NCI-H446 treated with DMSO at 0.1 percent for 48 hours (cell line): ENCODE results near the gene PLEKHN1.
"Not testable (repeated sequence)": the region's sequence is repeated elsewhere in the genome, so short reads cannot be mapped to it uniquely, and the experiment has no call there.

Source experiments
- DNase-seq: peaks from one replicate; lab custom pipeline; 2025; lab: John Stamatoyannopoulos, UW

PLEKHN1 gene

GRCh38 chr1:995665-996633, 29.7 kb downstream of the PLEKHN1 start:
- DNase-seq: no peak

- no peak for DNase-seq
Observed at GRCh38 chr1:996851-997712, 30.8 kb downstream of the PLEKHN1 start.

- DNase-seq: no peak
Observed at GRCh38 chr1:997713-997992, 31.4 kb downstream of the PLEKHN1 start.

GRCh38 chr1:997993-998744, 31.9 kb downstream of the PLEKHN1 start:
- no peak for DNase-seq

GRCh38 chr1:998745-998994, 32.4 kb downstream of the PLEKHN1 start:
- DNase-seq: no peak

- peak; percentile 25 for DNase-seq
Observed at GRCh38 chr1:998995-999724, 32.9 kb downstream of the PLEKHN1 start.

- DNase-seq: peak; percentile 85
Observed at GRCh38 chr1:999725-1000356, 33.6 kb downstream of the PLEKHN1 start, which contains the start of gene HES4. Gene HES4, minus strand, starts transcription at chr1:1000097. Its CDS starts 124 bp downstream, at chr1:999973.

GRCh38 chr1:1000357-1001056, 34.2 kb downstream of the PLEKHN1 start:
- DNase-seq: peak; percentile 77

- no peak for DNase-seq
Observed at GRCh38 chr1:1001057-1001783, 34.9 kb downstream of the PLEKHN1 start.

GRCh38 chr1:1003618-1004419, 37.5 kb downstream of the PLEKHN1 start:
- no peak for DNase-seq

- no peak for DNase-seq
Observed at GRCh38 chr1:1004420-1004779, 38.1 kb downstream of the PLEKHN1 start.

- no peak for DNase-seq
Observed at GRCh38 chr1:1004780-1005697, 38.8 kb downstream of the PLEKHN1 start.

GRCh38 chr1:1005774-1006304, 39.6 kb downstream of the PLEKHN1 start:
- no peak for DNase-seq

- no peak for DNase-seq
Observed at GRCh38 chr1:1006305-1007159, 40.2 kb downstream of the PLEKHN1 start.

- not testable (repeated sequence) for DNase-seq
Observed at GRCh38 chr1:1010131-1010530, 43.8 kb downstream of the PLEKHN1 start.

GRCh38 chr1:1011396-1011949, 45.2 kb downstream of the PLEKHN1 start:
- DNase-seq: no peak

GRCh38 chr1:1012736-1013104, 46.4 kb downstream of the PLEKHN1 start:
- DNase-seq: not testable (repeated sequence)
